Endothelial cell of umbilical vein (primary cell): ENCODE data around the gene CAMKK2. TPM values are rescaled to one million over a fixed set of nuclear protein-coding genes. Genes with fewer than 3 reads are reported as not detected.

Source experiments
- BruUV-seq: library from RNA; stranded (reverse); fragments of 400-500 nt; replicated peaks from 2 replicates; lab custom pipeline; 2021; lab: Mats Ljungman, UMichigan
- CTCF ChIA-PET: fragments of 300-600, 350-600 bp; sonication (Branson Sonifier 250); formaldehyde crosslinking; loops from one replicate; lab custom pipeline; 2021; ENCODE audit warnings: antibody characterized with exemption, inconsistent platforms; lab: Charles Lee
- POLR2A ChIA-PET: fragments of 300-600, 350-600 bp; sonication (Branson Sonifier 250); formaldehyde crosslinking; loops from one replicate; lab custom pipeline; 2021; ENCODE audit warnings: antibody characterized with exemption, inconsistent platforms; lab: Charles Lee
- DNase-seq: peaks from one replicate; pipeline ENCODE4 v3.0.0-alpha.2; 2011; ENCODE audit warnings: low read depth, low spot score
- FAIRE-seq: peaks from 2 replicates; lab custom pipeline; 2011; peaks lifted over from hg19 to GRCh38; lab: Jason Lieb, UNC
- H2AFZ ChIP-seq: 2 replicates; pipeline ENCODE4 v1.6.0; 2012; ENCODE audit warnings: low read depth, low read length, control low read depth, inconsistent platforms
- H3K27ac ChIP-seq: 2 replicates; pipeline ENCODE4 v1.5.1; 2011; ENCODE audit warnings: low read depth, mild to moderate bottlenecking, control low read depth, low read length, moderate library complexity; ENCODE audit not compliant: insufficient read depth
- H3K27me3 ChIP-seq, 2 experiments: 2 replicates each; pipeline versions ENCODE4 v1.6.0 to v1.6.1; 2011; ENCODE audit warnings: low read length in 2 of 2, mixed read lengths in 1 of 2; ENCODE audit not compliant: control insufficient read depth in 2 of 2, insufficient read depth in 2 of 2
- H3K36me3 ChIP-seq, 2 experiments: 2 replicates in 1 of 2; 3 replicates in 1 of 2; pipeline ENCODE4 v1.5.1; 2011; ENCODE audit warnings: low read length in 2 of 2, mild to moderate bottlenecking in 1 of 2, moderate library complexity in 1 of 2; ENCODE audit not compliant: control insufficient read depth in 2 of 2, insufficient read depth in 2 of 2; ENCODE audit errors: extremely low read depth in 1 of 2
- H3K4me1 ChIP-seq: 3 replicates; pipeline ENCODE4 v1.5.1; 2011; ENCODE audit warnings: mild to moderate bottlenecking, low read length; ENCODE audit not compliant: control insufficient read depth, insufficient read depth; ENCODE audit errors: extremely low read depth
- H3K4me2 ChIP-seq: 2 replicates; pipeline ENCODE4 v1.6.1; 2011; ENCODE audit warnings: low read length, control low read depth, mixed read lengths; ENCODE audit not compliant: insufficient read depth
- H3K4me3 ChIP-seq, 3 experiments: fragments of 200-600 bp in 1 of 3; sonication (generic), shearing (Covaris generic) in 1 of 3; replicated peaks in 1 of 3; 2 replicates each; pipeline ENCODE4 v1.5.1; 2011 to 2016; ENCODE audit warnings: control low read depth in 3 of 3, low read length in 3 of 3, mild to moderate bottlenecking in 2 of 3, inconsistent platforms in 1 of 3, low read depth in 1 of 3, moderate library complexity in 1 of 3; ENCODE audit not compliant: insufficient read depth in 1 of 3
- H3K79me2 ChIP-seq: 2 replicates; pipeline ENCODE4 v1.6.0; 2012; ENCODE audit warnings: low read length, inconsistent platforms; ENCODE audit not compliant: control insufficient read depth, insufficient read depth
- H3K9ac ChIP-seq: replicated peaks from 2 replicates; pipeline ENCODE3; 2011; ENCODE audit warnings: low read length, control low read depth; ENCODE audit not compliant: insufficient read depth; ENCODE audit errors: extremely low read depth
- H3K9me1 ChIP-seq: replicated peaks from 3 replicates; pipeline ENCODE4 v1.6.0; 2011; ENCODE audit warnings: mild to moderate bottlenecking, low read length; ENCODE audit not compliant: control insufficient read depth, insufficient read depth; ENCODE audit errors: extremely low read depth
- H3K9me3 ChIP-seq: replicated peaks from 2 replicates; pipeline ENCODE4 v1.5.1; 2012; ENCODE audit warnings: low read length, inconsistent platforms; ENCODE audit not compliant: control insufficient read depth, insufficient read depth
- H4K20me1 ChIP-seq: replicated peaks from 2 replicates; pipeline ENCODE3; 2011; ENCODE audit warnings: mild to moderate bottlenecking, low read length; ENCODE audit not compliant: control insufficient read depth, insufficient read depth; ENCODE audit errors: extremely low read depth
- CTCF ChIP-seq, 2 donors: IDR thresholded peaks; 1 replicate in 1 of 2; 2 replicates in 1 of 2; pipeline ENCODE4 v1.5.1; 2011; ENCODE audit warnings: low read length in 2 of 2, mild to moderate bottlenecking in 2 of 2, moderate library complexity in 2 of 2, control low read depth in 1 of 2, inconsistent platforms in 1 of 2, low read depth in 1 of 2; ENCODE audit not compliant: insufficient read depth in 1 of 2; ENCODE audit errors: extremely low read depth in 1 of 2
- EZH2 ChIP-seq: IDR thresholded peaks from 2 replicates; pipeline ENCODE4 v1.6.1; 2012; ENCODE audit warnings: borderline replicate concordance, low read depth, mild to moderate bottlenecking, moderate library complexity, low read length, inconsistent platforms; ENCODE audit not compliant: severe bottlenecking
- FOS ChIP-seq: IDR thresholded peaks from 2 replicates; pipeline ENCODE4 v1.6.1; 2011; ENCODE audit warnings: mild to moderate bottlenecking, low read length, moderate library complexity, borderline replicate concordance; ENCODE audit not compliant: insufficient read depth
- GATA2 ChIP-seq: IDR thresholded peaks from 2 replicates; pipeline ENCODE4 v1.7.0; 2011; ENCODE audit warnings: low read depth, mild to moderate bottlenecking, moderate library complexity, mixed read lengths, low read length; ENCODE audit not compliant: insufficient read length, insufficient read depth
- JUN ChIP-seq: IDR thresholded peaks from 2 replicates; pipeline ENCODE4 v1.6.1; 2011; ENCODE audit warnings: borderline replicate concordance, low read depth; ENCODE audit not compliant: insufficient read length, insufficient read depth
- MYC ChIP-seq: IDR thresholded peaks from one replicate; pipeline ENCODE4 v1.6.1; 2011; ENCODE audit warnings: mild to moderate bottlenecking, low read depth, low read length
- POLR2A ChIP-seq: IDR thresholded peaks from 2 replicates; pipeline ENCODE4 v1.6.1; 2012; ENCODE audit warnings: low read depth, mild to moderate bottlenecking, control low read depth, low read length
- POLR2AphosphoS5 ChIP-seq: IDR thresholded peaks from 2 replicates; pipeline ENCODE4 v1.6.1; 2012; ENCODE audit warnings: low read depth, mild to moderate bottlenecking, control low read depth, low read length, moderate library complexity; ENCODE audit not compliant: insufficient read depth
- dilution Hi-C: fragments of 300-500 bp; cut with MboI; formaldehyde crosslinking; loops from one replicate; pipeline ENCODE4 v1.15.0; 2019; ENCODE audit warnings: low sequenced_read_pairs; ENCODE audit not compliant: extremely low pct_ligation_motif_present
- intact Hi-C: fragments of 100-400 bp; cut with micrococcal nuclease; formaldehyde crosslinking; loops from one replicate; pipeline ENCODE4 v1.10.0; 2022
- polyA plus RNA-seq, 4 experiments: library from polyadenylated mRNA; depleted of rRNA in 3 of 4; stranded (reverse) in 3 of 4; unstranded in 1 of 4; fragments of >200 nt; gene quantifications; 2 replicates each; pipeline versions ENCODE4 v1.2.1 to v1.2.3, GENCODE V29; 2011 to 2012; ENCODE audit warnings: missing spikeins in 1 of 4
- total RNA-seq: library from RNA; stranded (reverse); gene quantifications from 2 replicates; pipeline ENCODE4 v1.2.3, GENCODE V29; 2021
- TF ChIP-seq, protein P1 (sequence below): IDR thresholded peaks from 2 replicates; pipeline ENCODE4 v1.6.1; 2011; ENCODE audit not compliant: insufficient read depth, insufficient read length

Gene CAMKK2
- total and polyA plus RNA-seq, 2 donors (not counting 3 experiments of a cell fraction or from before 2014, with no cell fraction given) = 32.5 to 45.0 TPM

GRCh38 chr12:121285856-121286255 lies 10.7 kb downstream of the CAMKK2 start:
- no peak overlapping the region for H3K4me3 ChIP-seq
- peaks cover 26% of the 10 kb centered on the region for H3K79me2 ChIP-seq
- H3K36me3 ChIP-seq = no peaks in the 10 kb centered on the region
- ChIA-PET CTCF (no interaction called here), POLR2A (interaction anchor here (0.6 kb wide), 1 partner anchor 109 kb away, joined by 3 read pairs; no protein-coding TSS in a partner anchor)
- DNase-seq = no peak
- no peaks in the 10 kb centered on the region for H3K9me1 ChIP-seq
- H2AFZ ChIP-seq = no peak overlapping the region
- H3K9ac ChIP-seq = no peak overlapping the region
- no peaks in the 10 kb centered on the region for H3K27me3 ChIP-seq
- H3K27ac ChIP-seq = no peak overlapping the region
- dilution Hi-C loops (no loop called here), intact Hi-C loops (no loop called here)
- H4K20me1 ChIP-seq = peaks cover 4% of the 10 kb centered on the region
- H3K4me1 ChIP-seq = peaks cover 6% of the 10 kb centered on the region
- TF ChIP-seq, protein P1, sequence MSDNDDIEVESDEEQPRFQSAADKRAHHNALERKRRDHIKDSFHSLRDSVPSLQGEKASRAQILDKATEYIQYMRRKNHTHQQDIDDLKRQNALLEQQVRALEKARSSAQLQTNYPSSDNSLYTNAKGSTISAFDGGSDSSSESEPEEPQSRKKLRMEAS = no peak
- TF ChIP-seq CTCF (IDR thresholded peaks at IDR 0.05; ENCODE audit: extremely low read depth in 1 of 2, insufficient read depth in 1 of 2, low read depth in 1 of 2, low read length in 2 of 2) (no peak), EZH2 (no peak), MYC (no peak), JUN (no peak), POLR2A (no peak), POLR2AphosphoS5 (no peak), FOS (no peak), GATA2 (no peak)
- no peaks in the 10 kb centered on the region for H3K9me3 ChIP-seq
- FAIRE-seq = no peak
- no peak overlapping the region for H3K4me2 ChIP-seq
- BruUV-seq = no TSS peak
